IPS-20b (cell line): Measurements from ENCODE around the gene PIEZO1.

Experiments
- H3K27ac ChIP-seq: one replicate; pipeline ENCODE4 v1.5.1; 2013; ENCODE audit warnings: low read length
- H3K27me3 ChIP-seq: 2 replicates; pipeline ENCODE4 v1.6.1; 2013; ENCODE audit warnings: mild to moderate bottlenecking, low read length, inconsistent platforms; ENCODE audit not compliant: insufficient read depth
- H3K36me3 ChIP-seq: 2 replicates; pipeline ENCODE4 v1.6.1; 2013; ENCODE audit warnings: low read depth, mild to moderate bottlenecking, inconsistent platforms, low read length, moderate library complexity; ENCODE audit not compliant: insufficient read depth
- H3K4me1 ChIP-seq: 2 replicates; pipeline ENCODE4 v1.6.1; 2013; ENCODE audit warnings: mild to moderate bottlenecking, control low read depth, inconsistent platforms, low read length, moderate library complexity; ENCODE audit not compliant: insufficient read depth
- H3K4me3 ChIP-seq: 2 replicates; pipeline ENCODE4 v1.5.1; 2013; ENCODE audit warnings: mild to moderate bottlenecking, low read length, inconsistent platforms
- H3K9ac ChIP-seq: 2 replicates; pipeline ENCODE4 v1.6.1; 2013; ENCODE audit warnings: low read depth, mild to moderate bottlenecking, inconsistent platforms, low read length, moderate library complexity
- H3K9me3 ChIP-seq: 2 replicates; pipeline ENCODE4 v1.6.1; 2013; ENCODE audit warnings: mild to moderate bottlenecking, low read depth, low read length, inconsistent platforms; ENCODE audit not compliant: insufficient read depth

The PIEZO1 gene

DNA sequence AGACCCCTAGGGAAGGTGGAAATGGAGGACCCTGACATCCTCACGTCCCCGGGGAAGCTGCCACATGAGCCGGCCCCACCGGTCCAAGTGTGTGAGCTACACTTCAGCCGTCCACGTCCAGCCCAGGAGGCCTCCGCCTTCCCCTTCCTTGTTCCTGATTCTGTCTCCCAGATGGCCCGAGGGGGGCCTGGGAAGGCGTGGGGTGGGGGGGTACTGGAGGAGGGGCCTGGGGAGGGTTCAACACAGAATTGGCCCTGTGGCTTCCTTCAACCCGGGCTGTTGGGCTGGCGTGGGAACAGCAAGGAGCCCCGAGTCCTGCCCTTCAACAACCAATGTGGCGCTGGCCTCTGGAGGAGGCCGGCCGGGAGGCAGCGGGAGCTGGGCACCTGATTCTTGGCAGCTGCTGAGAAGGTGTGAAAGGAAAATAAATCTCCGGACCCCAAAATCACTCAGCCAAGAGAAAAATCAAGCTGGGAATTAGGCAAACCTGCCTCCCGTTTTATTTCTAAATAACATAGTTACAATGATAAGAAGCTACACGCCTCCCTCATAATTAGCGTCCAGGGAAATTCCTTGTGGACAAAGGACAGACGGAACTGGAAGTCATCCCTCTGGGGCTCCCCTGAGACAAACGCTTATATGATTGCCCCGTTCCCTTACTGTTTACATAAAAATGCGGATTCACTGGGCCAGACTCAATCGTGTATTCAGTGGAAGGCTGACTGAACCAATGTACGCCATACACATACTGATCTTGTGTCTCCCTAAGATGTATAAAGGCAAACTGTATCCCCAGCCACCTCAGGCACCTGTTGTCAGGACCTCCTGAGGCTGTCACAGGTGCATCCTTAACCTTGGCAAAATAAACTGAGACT, 28.5 kb upstream of the PIEZO1 start:
- Histone ChIP-seq H3K9ac (no peak overlapping the region), H3K27me3 (no peaks in the 10 kb centered on the region), H3K9me3 (no peaks in the 10 kb centered on the region), H3K4me1 (no peaks in the 10 kb centered on the region), H3K4me3 (no peak overlapping the region), H3K27ac (no peak overlapping the region), H3K36me3 (peaks cover 21% of the 10 kb centered on the region)

DNA sequence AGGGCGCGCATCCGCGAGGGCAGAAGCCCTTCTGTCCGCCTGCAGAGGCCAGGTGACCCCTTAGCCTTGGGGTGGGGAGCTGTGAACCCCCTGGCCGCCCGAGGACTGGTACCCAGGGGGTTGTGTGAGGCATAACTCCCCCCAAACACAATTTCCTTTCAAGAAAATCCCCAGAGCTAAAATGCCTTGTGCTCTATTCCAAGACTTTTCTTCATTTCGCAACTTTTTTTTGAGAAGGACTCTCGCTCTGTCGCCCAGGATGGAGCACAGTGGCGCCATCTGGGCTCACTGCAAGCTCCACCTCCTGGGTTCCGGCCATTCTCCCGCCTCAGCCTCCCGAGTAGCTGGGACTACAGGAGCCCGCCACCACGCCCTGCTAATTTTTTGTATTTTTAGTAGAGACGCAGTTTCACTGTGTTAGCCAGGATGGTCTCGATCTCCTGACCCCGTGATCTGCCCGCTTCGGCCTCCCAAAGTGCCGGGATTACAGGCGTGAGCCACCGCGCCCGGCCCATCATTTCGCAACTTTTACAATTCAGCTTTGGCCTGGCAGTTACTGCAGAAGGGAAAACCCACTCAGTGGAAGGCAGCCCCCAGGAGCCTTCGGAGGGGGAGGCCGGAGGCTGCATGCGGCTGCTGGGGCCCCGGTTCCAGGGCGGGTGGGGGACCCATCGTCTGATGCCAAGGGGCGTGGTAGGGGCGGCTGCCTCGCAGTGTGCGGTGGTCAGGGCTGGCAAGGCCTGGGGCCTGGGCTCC, 27.7 kb upstream of the PIEZO1 start:
- H3K4me3 ChIP-seq = peak overlapping the region; percentile 91
- H3K9me3 ChIP-seq = no peaks in the 10 kb centered on the region
- H3K36me3 ChIP-seq = peaks cover 29% of the 10 kb centered on the region
- peak overlapping the region; percentile 81 for H3K27ac ChIP-seq
- no peaks in the 10 kb centered on the region for H3K4me1 ChIP-seq
- H3K9ac ChIP-seq = peak overlapping the region; percentile 92; the same call in 1 of the 2 replicates
- no peaks in the 10 kb centered on the region for H3K27me3 ChIP-seq

DNA sequence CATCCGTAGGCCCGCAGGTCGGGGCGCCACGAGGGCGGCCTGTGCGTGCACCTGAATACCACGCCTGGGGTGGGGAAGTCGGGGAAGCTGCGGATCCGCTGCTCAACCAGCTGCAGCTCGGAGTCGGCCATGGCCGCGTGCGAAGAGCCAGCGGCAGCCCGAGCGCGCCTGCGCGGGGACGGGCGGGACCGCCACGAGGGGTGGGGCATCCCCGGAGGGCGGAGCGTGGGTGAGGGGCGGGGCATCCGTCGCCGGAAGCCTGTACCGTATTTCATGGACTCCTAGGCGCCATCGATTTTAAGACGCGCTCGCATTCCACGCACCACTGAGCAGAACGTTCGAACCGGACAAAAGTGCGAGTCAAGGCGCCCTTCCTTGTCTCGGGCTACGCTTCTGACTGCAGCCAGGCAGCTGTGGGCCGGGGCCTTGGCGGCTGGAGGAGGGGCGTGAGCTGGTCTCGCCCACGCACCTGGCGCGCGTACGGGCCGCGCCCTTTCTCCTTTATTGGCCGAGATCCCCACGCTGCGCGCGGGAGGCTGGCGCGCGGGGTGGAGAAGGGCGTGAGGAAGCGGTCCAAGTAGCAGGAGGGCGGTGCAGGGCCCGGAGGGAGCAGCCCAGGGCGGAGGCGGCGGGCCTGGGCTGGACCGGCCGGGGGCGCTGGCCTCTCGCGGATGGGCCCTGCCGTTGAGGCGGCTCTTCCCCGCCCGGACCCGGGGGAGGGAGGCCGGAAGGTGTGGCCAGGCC, 26.9 kb upstream of the PIEZO1 start, which contains the start of gene APRT:
APRT (minus strand) TSS at position 160 of the 744 bp plus-strand sequence; CDS start at position 131, 29 bp downstream.
- H3K4me3 ChIP-seq = peak within 1 kb of the TSS; percentile 91
- no peaks in the 10 kb centered on the region for H3K27me3 ChIP-seq
- peak within 1 kb of the TSS; percentile 81 for H3K27ac ChIP-seq
- H3K4me1 ChIP-seq = no peaks in the 10 kb centered on the region
- H3K9me3 ChIP-seq = no peaks in the 10 kb centered on the region
- H3K36me3 ChIP-seq = peaks cover 37% of the 10 kb centered on the region
- peak within 1 kb of the TSS; percentile 92 for H3K9ac ChIP-seq

DNA sequence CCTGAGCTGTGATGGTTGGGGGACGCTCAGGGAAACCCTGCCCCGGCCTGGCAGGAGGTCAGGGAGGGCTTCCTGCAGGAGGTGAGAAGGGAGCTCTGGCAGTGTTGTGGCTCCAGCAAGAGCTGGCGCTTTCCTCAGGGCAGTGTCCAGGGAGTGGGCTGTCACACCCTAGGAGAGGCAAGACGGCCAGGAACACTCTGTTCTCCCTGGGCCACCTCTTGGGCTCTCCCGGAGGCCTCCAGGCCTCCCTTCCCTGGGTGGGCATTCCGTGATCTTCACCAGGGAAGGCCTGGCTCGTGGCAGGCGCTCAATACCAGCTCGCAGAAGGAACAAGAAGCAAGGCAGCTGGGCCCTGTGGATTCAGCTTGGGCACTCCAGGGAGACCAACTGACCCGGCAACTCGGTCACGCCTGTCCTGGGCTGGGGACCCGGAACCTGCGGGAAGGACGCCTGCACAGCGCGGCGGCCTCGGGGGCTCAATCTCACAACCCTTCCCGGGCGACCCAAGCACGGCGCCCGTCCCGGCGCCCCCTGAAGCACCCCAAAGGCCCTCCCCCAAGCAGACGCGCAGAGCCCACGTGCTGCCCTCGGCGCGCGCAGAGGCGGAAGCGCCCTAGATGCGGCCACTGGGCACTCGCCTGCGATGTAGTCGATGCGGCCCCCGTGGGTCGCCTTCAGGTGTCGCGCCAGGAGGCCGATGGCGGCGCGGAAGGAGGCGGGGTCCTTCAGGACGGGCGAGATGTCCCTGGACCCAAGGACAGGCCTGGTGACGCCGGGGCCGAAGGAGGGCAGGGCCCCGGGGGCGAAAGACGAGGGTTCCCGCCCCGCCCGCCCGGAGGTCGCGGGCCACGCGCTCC, 26.1 kb upstream of the PIEZO1 start:
- H3K27me3 ChIP-seq = no peaks in the 10 kb centered on the region
- H3K36me3 ChIP-seq = peaks cover 45% of the 10 kb centered on the region
- H3K4me1 ChIP-seq = no peaks in the 10 kb centered on the region
- H3K27ac ChIP-seq = peak overlapping the region; percentile 81
- H3K9ac ChIP-seq = peak overlapping the region; percentile 92
- no peaks in the 10 kb centered on the region for H3K9me3 ChIP-seq
- peak overlapping the region; percentile 91 for H3K4me3 ChIP-seq

DNA sequence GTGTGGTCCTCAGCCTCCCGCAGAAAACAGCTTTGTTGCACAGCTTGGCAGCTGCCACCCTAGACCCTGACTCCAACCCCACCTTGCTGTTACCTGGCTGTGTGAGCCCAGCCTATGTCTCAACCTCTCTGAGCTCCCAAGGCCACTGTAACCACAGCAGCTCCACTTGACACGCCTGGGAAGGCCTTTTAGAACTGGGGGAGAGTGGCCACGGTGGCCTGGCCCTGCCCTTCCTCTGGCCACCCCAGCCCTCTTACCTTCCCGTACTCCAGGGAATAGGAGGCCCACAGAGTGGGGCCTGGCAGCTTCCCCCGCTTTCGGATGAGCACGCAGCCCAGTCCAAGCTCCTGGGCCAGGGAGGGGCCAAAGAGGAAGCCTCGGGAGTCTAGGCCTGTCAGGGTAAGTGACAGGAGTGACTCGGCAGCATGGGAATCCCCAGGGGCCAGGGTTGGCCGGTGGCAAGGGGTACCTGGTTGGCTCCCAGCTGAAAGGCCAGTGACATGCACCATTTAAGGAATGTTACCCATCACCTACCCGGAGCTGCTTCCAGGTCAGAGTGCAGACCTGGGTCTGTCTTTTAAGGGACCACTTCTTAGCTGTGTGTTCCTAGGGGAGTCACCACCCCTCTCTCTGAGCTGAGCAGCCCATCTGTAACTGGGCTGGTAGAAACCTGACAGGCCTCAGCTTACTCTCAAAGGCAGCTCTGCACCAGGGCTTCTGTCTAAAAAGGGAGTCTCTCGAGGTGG, 25.3 kb upstream of the PIEZO1 start:
- H3K9ac ChIP-seq = peak overlapping the region; percentile 92
- no peaks in the 10 kb centered on the region for H3K9me3 ChIP-seq
- no peaks in the 10 kb centered on the region for H3K4me1 ChIP-seq
- H3K4me3 ChIP-seq = peak overlapping the region; percentile 91
- no peak overlapping the region for H3K27ac ChIP-seq
- no peaks in the 10 kb centered on the region for H3K27me3 ChIP-seq
- H3K36me3 ChIP-seq = peaks cover 53% of the 10 kb centered on the region

DNA sequence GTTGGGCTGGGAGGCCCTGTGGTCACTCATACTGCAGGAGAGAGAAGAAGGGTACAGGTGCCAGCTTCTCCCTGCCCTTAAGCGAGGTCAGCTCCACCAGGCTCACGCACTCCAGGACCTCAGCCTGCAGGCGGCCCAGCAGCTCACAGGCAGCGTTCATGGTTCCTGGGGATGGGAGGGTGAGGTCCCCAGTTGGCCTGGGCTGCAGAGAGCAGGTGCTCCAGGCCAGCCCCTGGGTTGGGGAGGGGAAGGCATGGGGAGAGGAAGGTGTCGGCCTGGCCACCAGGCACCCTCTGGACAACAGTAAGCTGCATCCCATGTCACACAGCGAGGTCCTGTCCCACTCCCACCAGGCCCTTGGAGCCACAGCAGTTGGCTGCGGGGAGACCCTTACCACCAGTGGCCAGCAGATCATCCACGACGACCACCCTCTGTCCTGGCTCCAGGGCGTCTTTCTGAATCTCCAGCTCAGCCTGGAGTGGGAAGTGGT, 24.7 kb upstream of the PIEZO1 start:
- Histone ChIP-seq H3K36me3 (peaks cover 59% of the 10 kb centered on the region), H3K27ac (no peak overlapping the region), H3K4me3 (peak overlapping the region; percentile 91; the same call in 1 of the 2 replicates), H3K4me1 (peaks cover 4% of the 10 kb centered on the region; the same call in 1 of the 2 replicates), H3K9ac (peak overlapping the region; percentile 92; the same call in 1 of the 2 replicates), H3K9me3 (no peaks in the 10 kb centered on the region), H3K27me3 (no peaks in the 10 kb centered on the region)

DNA sequence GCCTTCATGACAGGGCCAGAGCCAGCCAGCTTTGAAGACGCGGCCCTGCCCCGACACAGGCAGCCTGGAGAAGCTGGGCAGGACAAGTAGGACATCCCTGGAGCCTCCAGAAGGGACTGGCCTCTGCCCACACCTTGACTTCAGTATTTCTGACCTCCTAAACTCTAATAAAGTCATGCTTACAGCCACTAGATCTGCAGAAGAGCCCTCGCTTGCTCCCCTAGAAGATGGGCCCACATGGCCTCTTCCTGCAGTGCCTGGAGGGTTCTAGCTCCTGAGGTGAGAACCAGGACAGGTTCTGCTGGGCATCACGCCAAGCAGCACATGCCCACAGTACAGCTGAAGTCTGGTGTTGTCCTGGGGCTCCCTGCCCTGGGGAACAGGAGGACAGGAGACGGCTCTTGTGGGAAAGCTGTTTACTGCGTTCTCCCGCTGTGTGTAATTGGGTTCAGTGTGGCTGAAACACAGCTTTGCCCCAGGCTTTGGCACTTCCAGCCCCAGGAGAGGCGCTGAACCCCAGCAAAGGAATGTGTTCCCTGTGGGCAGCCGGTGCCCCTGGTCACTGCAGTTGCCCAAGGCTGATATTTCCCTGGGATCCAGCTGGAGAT, 24.2 kb upstream of the PIEZO1 start:
- H3K9ac ChIP-seq = no peak overlapping the region
- no peaks in the 10 kb centered on the region for H3K27me3 ChIP-seq
- no peak overlapping the region for H3K4me3 ChIP-seq
- H3K36me3 ChIP-seq = peaks cover 60% of the 10 kb centered on the region
- H3K4me1 ChIP-seq = peaks cover 6% of the 10 kb centered on the region; the same call in 1 of the 2 replicates
- H3K27ac ChIP-seq = no peak overlapping the region
- no peaks in the 10 kb centered on the region for H3K9me3 ChIP-seq

DNA sequence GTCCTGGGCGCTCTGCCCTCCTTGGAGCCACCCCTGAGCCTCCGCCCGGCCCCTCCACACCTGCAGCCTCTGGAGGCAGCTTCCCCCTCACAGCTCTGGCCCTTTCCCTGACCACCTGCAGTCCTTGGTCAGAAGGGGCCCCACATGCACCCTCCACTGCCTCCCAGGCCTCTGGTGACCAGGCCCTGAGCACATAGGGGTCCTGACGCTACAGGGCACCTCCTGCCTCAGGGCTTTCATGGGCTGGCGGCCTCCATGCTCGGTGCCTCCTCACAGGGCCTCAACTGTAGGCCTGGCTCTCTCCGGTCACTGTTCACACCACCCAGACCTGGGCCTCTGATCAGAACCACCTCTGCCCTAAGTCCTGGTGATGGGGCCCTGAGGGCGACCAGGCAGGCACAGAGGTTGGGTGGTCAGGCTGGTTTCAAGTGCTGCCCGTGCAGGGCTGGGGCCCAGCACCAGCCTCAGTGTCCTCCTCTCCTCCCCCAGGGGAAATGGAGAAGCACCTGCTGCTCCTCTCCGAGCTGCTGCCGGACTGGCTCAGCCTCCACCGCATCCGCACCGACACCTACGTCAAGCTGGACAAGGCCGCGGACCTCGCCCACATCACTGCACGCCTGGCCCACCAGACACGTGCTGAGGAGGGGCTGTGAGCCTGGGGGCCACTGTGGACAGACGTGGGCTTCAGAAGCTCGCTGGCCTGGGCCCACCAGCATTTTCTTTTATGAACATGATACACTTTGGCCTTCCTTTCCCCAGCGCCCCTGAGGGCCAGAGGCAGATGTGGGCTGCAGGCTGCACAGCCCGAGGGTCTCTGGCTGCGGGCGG, 22.8 kb upstream of the PIEZO1 start:
- H3K36me3 ChIP-seq = peaks cover 60% of the 10 kb centered on the region
- H3K4me3 ChIP-seq = no peak overlapping the region
- no peak overlapping the region for H3K9ac ChIP-seq
- no peaks in the 10 kb centered on the region for H3K9me3 ChIP-seq
- no peaks in the 10 kb centered on the region for H3K27me3 ChIP-seq
- H3K4me1 ChIP-seq = peaks cover 6% of the 10 kb centered on the region; the same call in 1 of the 2 replicates
- H3K27ac ChIP-seq = no peak overlapping the region

DNA sequence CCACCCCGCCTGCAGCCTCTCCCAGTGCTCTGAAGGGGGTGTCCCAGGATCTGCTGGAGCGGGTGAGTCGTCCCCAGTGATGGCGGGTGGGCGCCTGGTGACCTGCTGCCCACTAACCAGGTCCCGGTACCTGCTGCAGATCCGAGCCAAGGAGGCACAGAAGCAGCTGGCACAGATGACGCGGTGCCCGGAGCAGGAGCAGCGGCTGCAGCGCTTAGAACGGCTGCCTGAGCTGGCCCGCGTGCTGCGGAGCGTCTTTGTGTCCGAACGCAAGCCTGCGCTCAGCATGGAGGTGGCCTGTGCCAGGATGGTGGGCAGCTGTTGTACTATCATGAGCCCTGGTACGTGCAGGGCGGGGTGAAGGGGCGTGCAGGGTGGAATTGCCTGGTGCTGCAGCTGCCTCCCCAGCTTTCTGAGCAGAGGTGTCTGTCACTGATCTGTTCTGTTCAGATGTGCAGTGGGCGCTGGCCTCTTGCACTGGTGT, 22.2 kb upstream of the PIEZO1 start:
- Histone ChIP-seq H3K27ac (no peak overlapping the region), H3K4me1 (peaks cover 6% of the 10 kb centered on the region; the same call in 1 of the 2 replicates), H3K36me3 (peaks cover 60% of the 10 kb centered on the region), H3K9ac (no peak overlapping the region), H3K27me3 (no peaks in the 10 kb centered on the region), H3K9me3 (no peaks in the 10 kb centered on the region), H3K4me3 (no peak overlapping the region)
